Left lung (tissue), 14 donors: ENCODE data around the gene TRPV2. TPM values are rescaled to one million over a fixed set of nuclear protein-coding genes. Genes with fewer than 3 reads are reported as not detected.

ENCODE experiments used
- ATAC-seq: fragments of 200-7000 bp; cut with Tn5 transposase; one replicate; pipeline ENCODE4 v1.9.1; 2020; ENCODE audit warnings: moderate library complexity
- DNase-seq, 4 donors: peaks; one replicate each; pipeline ENCODE4 v3.0.0-alpha.2; 2013 to 2020
- H3K27ac ChIP-seq, 2 donors: fragments of 200-600 bp; sonication (generic) in 1 of 2; one replicate each; pipeline versions ENCODE4 v1.5.0 to v1.8.0; 2020 to 2021
- H3K27me3 ChIP-seq, 2 donors: fragments of 200-600 bp; sonication (generic) in 1 of 2; one replicate each; pipeline versions ENCODE4 v1.5.0 to v1.8.0; 2020 to 2021
- H3K36me3 ChIP-seq, 2 donors: fragments of 200-600 bp; sonication (generic) in 1 of 2; one replicate each; pipeline versions ENCODE4 v1.5.0 to v1.8.0; 2020 to 2021
- H3K4me1 ChIP-seq, 2 donors: fragments of 200-600 bp; one replicate each; pipeline ENCODE4 v1.8.0; 2021
- H3K4me3 ChIP-seq, 2 donors: fragments of 200-600 bp; sonication (generic) in 1 of 2; one replicate each; pipeline versions ENCODE4 v1.5.0 to v1.8.0; 2020 to 2021; ENCODE audit warnings: mild to moderate bottlenecking in 1 of 2
- H3K9me3 ChIP-seq, 2 donors: fragments of 200-600 bp; sonication (generic) in 1 of 2; one replicate each; pipeline versions ENCODE4 v1.5.0 to v1.8.0; 2020 to 2021
- CTCF ChIP-seq, 2 donors: fragments of 200-600 bp; sonication (generic) in 1 of 2; IDR thresholded peaks; one replicate each; pipeline versions ENCODE4 v1.5.0 to v1.8.0; 2021; ENCODE audit warnings: antibody characterized with exemption in 2 of 2
- intact Hi-C, 2 donors: fragments of 100-400 bp; cut with DNase I; formaldehyde crosslinking; loops; one replicate each; pipeline versions ENCODE4 v1.11.2 to v1.14.2; 2022
- long read RNA-seq, 12 donors: library from polyadenylated mRNA in 2 of 12; unstranded in 2 of 12; transcript quantifications; one replicate each; pipeline ENCODE4 v2.0.0 and lab custom pipeline, GENCODE V29; 2019 to 2026
- polyA plus RNA-seq, 6 donors: library from polyadenylated mRNA; unstranded; fragments of 120-200 nt; gene quantifications; one replicate each; pipeline ENCODE4 v1.2.1, GENCODE V29; 2013; ENCODE audit not compliant: insufficient read length in 6 of 6
- total RNA-seq, 2 donors: library from RNA; stranded (reverse); fragmentation: NEBNext Ultra II Directional; extraction: Animal tissue kit (Norgen Biotek cat#: 25700); gene quantifications; one replicate each; pipeline ENCODE4 v1.2.1, GENCODE V29; 2021
- donor health status: DM: no; HTN: yes; CAD: no.
- donor health status: DM: no; HTN: no; CAD: no.

TRPV2 gene
- total RNA-seq (10 to 100 TPM; 58.0 to 97.7 TPM), polyA plus RNA-seq (10 to 100 TPM in 4 of 6 donors, 1 to 10 TPM in 2; 9.2 to 15.1 (median 10.7) TPM)
- long read RNA-seq, donor 1, partial matches to known transcripts, result 0 of 2 reads
- long read RNA-seq, donor 1, other reads (novel, unspliced or antisense), result 0 of 2 reads
- long read RNA-seq, donor 2, result 0 reads
- long read RNA-seq, donor 3, partial matches to known transcripts, result 0 of 1 reads
- long read RNA-seq, donor 3, other reads (novel, unspliced or antisense), result 0 of 1 reads
- long read RNA-seq, donor 4, transcript TRPV2-201 (15 exons, 2,808 nt), result major isoform, 6 of 18 reads
- long read RNA-seq, donor 4, partial matches to known transcripts, result 2 of 18 reads
- long read RNA-seq, donor 4, other reads (novel, unspliced or antisense), result 9 of 18 reads
- long read RNA-seq, donor 5, partial matches to known transcripts, result 0 of 1 reads
- long read RNA-seq, donor 5, other reads (novel, unspliced or antisense), result 0 of 1 reads
- long read RNA-seq, donor 6, partial matches to known transcripts, result 0 of 1 reads
- long read RNA-seq, donor 6, other reads (novel, unspliced or antisense), result 0 of 1 reads
- long read RNA-seq, donor 7, partial matches to known transcripts, result 0 of 2 reads
- long read RNA-seq, donor 7, other reads (novel, unspliced or antisense), result 0 of 2 reads
- long read RNA-seq, donor 8, partial matches to known transcripts, result 0 of 1 reads
- long read RNA-seq, donor 8, other reads (novel, unspliced or antisense), result 0 of 1 reads
- long read RNA-seq, donor 9, result 0 reads
- long read RNA-seq, donor 10, transcript TRPV2-201 (15 exons, 2,808 nt), result major isoform, 21 of 53 reads
- long read RNA-seq, donor 10, partial matches to known transcripts, result 8 of 53 reads
- long read RNA-seq, donor 10, other reads (novel, unspliced or antisense), result 23 of 53 reads
- long read RNA-seq, donor 11, result 0 reads
- long read RNA-seq, donor 12, partial matches to known transcripts, result 0 of 1 reads
- long read RNA-seq, donor 12, other reads (novel, unspliced or antisense), result 0 of 1 reads

- H3K4me1 ChIP-seq, result peaks cover 22 to 43% of the 10 kb centered on the region in 2 donors
- intact Hi-C loops, result no loop called here
- H3K27ac ChIP-seq, result peak within 1 kb of the TSS; percentile 88 to 93
- no peaks in the 10 kb centered on the region for H3K27me3 ChIP-seq
- no peaks in the 10 kb centered on the region for H3K9me3 ChIP-seq
- H3K36me3 ChIP-seq, result peaks cover 0 to 31% of the 10 kb centered on the region in 2 donors
- no peak for TF ChIP-seq CTCF (IDR thresholded peaks at IDR 0.05)
- peak; percentile 23 for ATAC-seq
- peak in 1 of 4 donors; percentile 91 for DNase-seq
- peak within 1 kb of the TSS; percentile 36 to 77 for H3K4me3 ChIP-seq
Observed at GRCh38 chr17:16415031-16415924, at the start of gene TRPV2. TSS of gene TRPV2 (plus strand) at chr17:16415571. CDS start at chr17:16417669, 2,098 bp downstream.

GRCh38 chr17:16371742-16372141 lies 43.6 kb upstream of the TRPV2 start:
- ATAC-seq, result no peak
- no peak for TF ChIP-seq CTCF (IDR thresholded peaks at IDR 0.05)
- Histone ChIP-seq H3K4me3 (no peak overlapping the region), H3K4me1 (peaks cover 0 to 11% of the 10 kb centered on the region in 2 donors), H3K9me3 (no peaks in the 10 kb centered on the region), H3K27me3 (no peaks in the 10 kb centered on the region), H3K27ac (peak overlapping the region in 1 of 2 donors; percentile 45), H3K36me3 (no peaks in the 10 kb centered on the region)
- intact Hi-C loops, result no loop called here
- DNase-seq, result peak in 1 of 4 donors; percentile 49

GRCh38 chr17:16374146-16374938 lies 41.0 kb upstream of the TRPV2 start:
- Histone ChIP-seq H3K36me3 (no peaks in the 10 kb centered on the region), H3K27ac (peak overlapping the region; percentile 45 to 53), H3K4me3 (no peak overlapping the region), H3K27me3 (no peaks in the 10 kb centered on the region), H3K4me1 (peaks cover 0 to 19% of the 10 kb centered on the region in 2 donors), H3K9me3 (no peaks in the 10 kb centered on the region)
- intact Hi-C loops, result no loop called here
- no peak for TF ChIP-seq CTCF (IDR thresholded peaks at IDR 0.05)
- ATAC-seq, result peak; percentile 62
- DNase-seq, result peak in 1 of 4 donors; percentile 75

- intact Hi-C loops, result no loop called here
- no peaks in the 10 kb centered on the region for H3K9me3 ChIP-seq
- TF ChIP-seq CTCF (IDR thresholded peaks at IDR 0.05), result no peak
- peaks cover 7 to 40% of the 10 kb centered on the region in 2 donors for H3K4me1 ChIP-seq
- DNase-seq, result no peak
- H3K4me3 ChIP-seq, result no peak overlapping the region
- no peak for ATAC-seq
- H3K36me3 ChIP-seq, result peaks cover 0 to 11% of the 10 kb centered on the region in 2 donors
- H3K27ac ChIP-seq, result peak overlapping the region in 1 of 2 donors; percentile 47
- no peaks in the 10 kb centered on the region for H3K27me3 ChIP-seq
Observed at GRCh38 chr17:16377941-16378341, 37.4 kb upstream of the TRPV2 start.
